Brain pericyte (primary cell): ENCODE measurements around the gene RDH16.
"Not testable (repeated sequence)": the region's sequence is repeated elsewhere in the genome, so short reads cannot be mapped to it uniquely, and the experiment has no call there.

Experiments
- DNase-seq: peaks from one replicate; pipeline ENCODE4 v3.0.0-alpha.2; 2012; ENCODE audit warnings: low read depth, low spot score

Gene RDH16

GRCh38 chr12:56922031-56922430 lies 35.4 kb downstream of the RDH16 start:
- no peak for DNase-seq

GRCh38 chr12:56921346-56921745 lies 36.1 kb downstream of the RDH16 start:
- DNase-seq, result no peak

GRCh38 chr12:56918139-56918538 lies 39.3 kb downstream of the RDH16 start:
- not testable (repeated sequence) for DNase-seq

- DNase-seq, result no peak
Measured at GRCh38 chr12:56916996-56917333, 40.4 kb downstream of the RDH16 start.

GRCh38 chr12:56916296-56916995 lies 41.0 kb downstream of the RDH16 start:
- DNase-seq, result no peak

- DNase-seq, result no peak
Measured at GRCh38 chr12:56914724-56915123, 42.7 kb downstream of the RDH16 start.

GRCh38 chr12:56914256-56914655 lies 43.2 kb downstream of the RDH16 start:
- no peak for DNase-seq

GRCh38 chr12:56909403-56909802 lies 48.0 kb downstream of the RDH16 start:
- DNase-seq, result not testable (repeated sequence)

- no peak for DNase-seq
Measured at GRCh38 chr12:56908136-56908535, 49.3 kb downstream of the RDH16 start.

GRCh38 chr12:56905852-56906251 lies 51.6 kb downstream of the RDH16 start:
- DNase-seq, result no peak

GRCh38 chr12:56903374-56903773 lies 54.0 kb downstream of the RDH16 start:
- DNase-seq, result no peak
